Measurements from ENCODE around the gene SLIT2.

SLIT2 gene

GRCh38 chr4:20288047-20288650, 36.4 kb downstream of the SLIT2 start:
- Histone ChIP-seq H3K4me3 (ENCODE audit: low read depth in 1 of 2, low read length in 2 of 2) (no peak overlapping the region), H3K27me3 (ENCODE audit: low read depth, low read length) (no peaks in the 10 kb centered on the region), H3K36me3 (ENCODE audit: control insufficient read depth in 1 of 2, insufficient read depth in 2 of 2, low read length in 2 of 2) (no peaks in the 10 kb centered on the region), H3K4me1 (ENCODE audit: control insufficient read depth in 1 of 2, insufficient read depth in 2 of 2, low read length in 2 of 2) (no peaks in the 10 kb centered on the region), H3K9me3 (ENCODE audit: control insufficient read depth in 1 of 2, low read length in 2 of 2) (no peaks in the 10 kb centered on the region), H3K27ac (ENCODE audit: low read length) (no peak overlapping the region)

- Histone ChIP-seq H3K36me3 (ENCODE audit: control insufficient read depth in 1 of 2, insufficient read depth in 2 of 2, low read length in 2 of 2) (no peaks in the 10 kb centered on the region), H3K9me3 (ENCODE audit: control insufficient read depth in 1 of 2, low read length in 2 of 2) (no peaks in the 10 kb centered on the region), H3K27ac (ENCODE audit: low read length) (no peak overlapping the region), H3K27me3 (ENCODE audit: low read depth, low read length) (no peaks in the 10 kb centered on the region), H3K4me3 (ENCODE audit: low read depth in 1 of 2, low read length in 2 of 2) (no peak overlapping the region), H3K4me1 (ENCODE audit: control insufficient read depth in 1 of 2, insufficient read depth in 2 of 2, low read length in 2 of 2) (no peaks in the 10 kb centered on the region)
These were observed 37.3 kb downstream of the SLIT2 start for GRCh38 chr4:20288846-20289512.

- Histone ChIP-seq H3K36me3 (ENCODE audit: control insufficient read depth in 1 of 2, insufficient read depth in 2 of 2, low read length in 2 of 2) (no peaks in the 10 kb centered on the region), H3K4me1 (ENCODE audit: control insufficient read depth in 1 of 2, insufficient read depth in 2 of 2, low read length in 2 of 2) (no peaks in the 10 kb centered on the region), H3K27ac (ENCODE audit: low read length) (no peak overlapping the region)
These were observed 38.1 kb downstream of the SLIT2 start for GRCh38 chr4:20289782-20290181.

GRCh38 chr4:20292739-20293138, 41.0 kb downstream of the SLIT2 start:
- no peak overlapping the region for H3K27ac ChIP-seq (ENCODE audit: low read length)
- H3K4me3 ChIP-seq (ENCODE audit: low read depth in 1 of 2, low read length in 2 of 2) = no peak overlapping the region
- no peaks in the 10 kb centered on the region for H3K36me3 ChIP-seq (ENCODE audit: control insufficient read depth in 1 of 2, insufficient read depth in 2 of 2, low read length in 2 of 2)
- H3K9me3 ChIP-seq (ENCODE audit: control insufficient read depth in 1 of 2, low read length in 2 of 2) = no peaks in the 10 kb centered on the region
- H3K27me3 ChIP-seq (ENCODE audit: low read depth, low read length) = no peaks in the 10 kb centered on the region
- H3K4me1 ChIP-seq (ENCODE audit: control insufficient read depth in 1 of 2, insufficient read depth in 2 of 2, low read length in 2 of 2) = no peaks in the 10 kb centered on the region

More at GRCh38 chr4:20289782-20290181, 38.1 kb downstream of the SLIT2 start:
- Histone ChIP-seq H3K4me3 (ENCODE audit: low read depth in 1 of 2, low read length in 2 of 2) (no peak overlapping the region), H3K27me3 (ENCODE audit: low read depth, low read length) (no peaks in the 10 kb centered on the region), H3K9me3 (ENCODE audit: control insufficient read depth in 1 of 2, low read length in 2 of 2) (no peaks in the 10 kb centered on the region)

- no peaks in the 10 kb centered on the region for H3K36me3 ChIP-seq (ENCODE audit: control insufficient read depth in 1 of 2, insufficient read depth in 2 of 2, low read length in 2 of 2)
- no peaks in the 10 kb centered on the region for H3K27me3 ChIP-seq (ENCODE audit: low read depth, low read length)
- no peaks in the 10 kb centered on the region for H3K9me3 ChIP-seq (ENCODE audit: control insufficient read depth in 1 of 2, low read length in 2 of 2)
- no peak overlapping the region for H3K27ac ChIP-seq (ENCODE audit: low read length)
- no peak overlapping the region for H3K4me3 ChIP-seq (ENCODE audit: low read depth in 1 of 2, low read length in 2 of 2)
- H3K4me1 ChIP-seq (ENCODE audit: control insufficient read depth in 1 of 2, insufficient read depth in 2 of 2, low read length in 2 of 2) = no peaks in the 10 kb centered on the region
These were observed 45.6 kb downstream of the SLIT2 start for GRCh38 chr4:20297261-20297660.

- Histone ChIP-seq H3K9me3 (ENCODE audit: control insufficient read depth in 1 of 2, low read length in 2 of 2) (no peaks in the 10 kb centered on the region), H3K4me1 (ENCODE audit: control insufficient read depth in 1 of 2, insufficient read depth in 2 of 2, low read length in 2 of 2) (no peaks in the 10 kb centered on the region), H3K4me3 (ENCODE audit: low read depth in 1 of 2, low read length in 2 of 2) (no peak overlapping the region), H3K27ac (ENCODE audit: low read length) (no peak overlapping the region), H3K27me3 (ENCODE audit: low read depth, low read length) (no peaks in the 10 kb centered on the region), H3K36me3 (ENCODE audit: control insufficient read depth in 1 of 2, insufficient read depth in 2 of 2, low read length in 2 of 2) (no peaks in the 10 kb centered on the region)
These were observed 46.1 kb downstream of the SLIT2 start for GRCh38 chr4:20297783-20298182.

GRCh38 chr4:20298455-20298854, 46.8 kb downstream of the SLIT2 start:
- Histone ChIP-seq H3K27ac (ENCODE audit: low read length) (no peak overlapping the region), H3K36me3 (ENCODE audit: control insufficient read depth in 1 of 2, insufficient read depth in 2 of 2, low read length in 2 of 2) (no peaks in the 10 kb centered on the region), H3K9me3 (ENCODE audit: control insufficient read depth in 1 of 2, low read length in 2 of 2) (no peaks in the 10 kb centered on the region), H3K27me3 (ENCODE audit: low read depth, low read length) (no peaks in the 10 kb centered on the region), H3K4me3 (ENCODE audit: low read depth in 1 of 2, low read length in 2 of 2) (no peak overlapping the region), H3K4me1 (ENCODE audit: control insufficient read depth in 1 of 2, insufficient read depth in 2 of 2, low read length in 2 of 2) (no peaks in the 10 kb centered on the region)

- H3K27me3 ChIP-seq (ENCODE audit: low read depth, low read length) = no peaks in the 10 kb centered on the region
- H3K27ac ChIP-seq (ENCODE audit: low read length) = no peak overlapping the region
- no peaks in the 10 kb centered on the region for H3K36me3 ChIP-seq (ENCODE audit: control insufficient read depth in 1 of 2, insufficient read depth in 2 of 2, low read length in 2 of 2)
- H3K4me3 ChIP-seq (ENCODE audit: low read depth in 1 of 2, low read length in 2 of 2) = no peak overlapping the region
- no peaks in the 10 kb centered on the region for H3K4me1 ChIP-seq (ENCODE audit: control insufficient read depth in 1 of 2, insufficient read depth in 2 of 2, low read length in 2 of 2)
- no peaks in the 10 kb centered on the region for H3K9me3 ChIP-seq (ENCODE audit: control insufficient read depth in 1 of 2, low read length in 2 of 2)
These were observed 47.3 kb downstream of the SLIT2 start for GRCh38 chr4:20298986-20299385.

GRCh38 chr4:20299515-20299914, 47.8 kb downstream of the SLIT2 start:
- H3K4me1 ChIP-seq (ENCODE audit: control insufficient read depth in 1 of 2, insufficient read depth in 2 of 2, low read length in 2 of 2) = no peaks in the 10 kb centered on the region
- H3K36me3 ChIP-seq (ENCODE audit: control insufficient read depth in 1 of 2, insufficient read depth in 2 of 2, low read length in 2 of 2) = no peaks in the 10 kb centered on the region
- no peaks in the 10 kb centered on the region for H3K27me3 ChIP-seq (ENCODE audit: low read depth, low read length)
- no peak overlapping the region for H3K4me3 ChIP-seq (ENCODE audit: low read depth in 1 of 2, low read length in 2 of 2)
- H3K27ac ChIP-seq (ENCODE audit: low read length) = no peak overlapping the region
- H3K9me3 ChIP-seq (ENCODE audit: control insufficient read depth in 1 of 2, low read length in 2 of 2) = no peaks in the 10 kb centered on the region

GRCh38 chr4:20301161-20301560, 49.5 kb downstream of the SLIT2 start:
- Histone ChIP-seq H3K4me3 (ENCODE audit: low read depth in 1 of 2, low read length in 2 of 2) (no peak overlapping the region), H3K36me3 (ENCODE audit: control insufficient read depth in 1 of 2, insufficient read depth in 2 of 2, low read length in 2 of 2) (no peaks in the 10 kb centered on the region), H3K9me3 (ENCODE audit: control insufficient read depth in 1 of 2, low read length in 2 of 2) (no peaks in the 10 kb centered on the region), H3K4me1 (ENCODE audit: control insufficient read depth in 1 of 2, insufficient read depth in 2 of 2, low read length in 2 of 2) (no peaks in the 10 kb centered on the region), H3K27ac (ENCODE audit: low read length) (no peak overlapping the region), H3K27me3 (ENCODE audit: low read depth, low read length) (no peaks in the 10 kb centered on the region)

All from muscle layer of duodenum (tissue), 2 donors.